Measurements from ENCODE around the gene MYH9.
"Not testable (repeated sequence)": the region's sequence is repeated elsewhere in the genome, so short reads cannot be mapped to it uniquely, and the experiment has no call there.

MYH9 gene

GRCh38 chr22:36289948-36290371 is 97.8 kb downstream of the MYH9 start:
- peak; percentile 52 for DNase-seq

- no peak for DNase-seq
Observed at GRCh38 chr22:36289406-36289870, 98.3 kb downstream of the MYH9 start.

DNA sequence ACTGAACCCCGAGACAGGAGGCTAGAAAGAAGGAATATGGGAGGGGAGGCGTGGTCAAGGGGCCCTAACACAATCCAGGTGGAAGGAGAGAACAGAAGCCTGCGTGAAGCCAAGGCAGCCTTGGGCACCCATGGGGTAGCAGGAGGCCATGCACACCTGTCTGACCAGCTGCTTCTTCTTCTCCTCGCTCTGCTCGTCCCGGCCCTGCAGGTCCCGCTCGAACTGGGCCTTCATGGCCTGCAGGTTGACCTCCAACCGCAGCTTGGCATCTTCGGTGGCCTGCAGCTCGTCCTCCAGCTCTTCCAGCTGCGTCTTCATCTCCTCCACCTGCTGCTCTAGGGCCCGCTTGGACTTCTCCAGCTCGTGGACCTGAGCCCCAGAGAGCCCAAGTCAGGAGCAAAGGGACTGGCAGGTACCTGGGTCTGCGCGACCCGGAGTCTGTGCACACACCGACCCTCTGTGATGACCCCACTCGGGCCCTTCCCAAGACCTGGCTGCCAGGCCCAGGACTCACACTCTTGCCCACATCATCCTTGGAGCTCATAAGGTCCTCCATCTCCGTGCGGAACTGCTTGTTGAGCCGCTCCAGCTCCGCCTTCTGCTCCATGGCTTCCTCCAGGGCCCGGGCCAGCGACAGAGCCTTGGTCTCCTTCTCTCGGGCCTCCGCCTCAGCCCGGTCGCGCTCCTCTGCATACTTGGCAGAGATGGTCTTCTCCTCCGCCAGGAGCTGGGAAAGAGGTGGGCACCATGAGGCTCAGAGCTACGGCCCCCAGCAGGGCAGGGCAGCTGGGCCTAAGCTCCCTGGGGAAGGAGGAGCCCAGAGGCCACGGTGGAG is 99.0 kb downstream of the MYH9 start:
- no peak for DNase-seq

DNA sequence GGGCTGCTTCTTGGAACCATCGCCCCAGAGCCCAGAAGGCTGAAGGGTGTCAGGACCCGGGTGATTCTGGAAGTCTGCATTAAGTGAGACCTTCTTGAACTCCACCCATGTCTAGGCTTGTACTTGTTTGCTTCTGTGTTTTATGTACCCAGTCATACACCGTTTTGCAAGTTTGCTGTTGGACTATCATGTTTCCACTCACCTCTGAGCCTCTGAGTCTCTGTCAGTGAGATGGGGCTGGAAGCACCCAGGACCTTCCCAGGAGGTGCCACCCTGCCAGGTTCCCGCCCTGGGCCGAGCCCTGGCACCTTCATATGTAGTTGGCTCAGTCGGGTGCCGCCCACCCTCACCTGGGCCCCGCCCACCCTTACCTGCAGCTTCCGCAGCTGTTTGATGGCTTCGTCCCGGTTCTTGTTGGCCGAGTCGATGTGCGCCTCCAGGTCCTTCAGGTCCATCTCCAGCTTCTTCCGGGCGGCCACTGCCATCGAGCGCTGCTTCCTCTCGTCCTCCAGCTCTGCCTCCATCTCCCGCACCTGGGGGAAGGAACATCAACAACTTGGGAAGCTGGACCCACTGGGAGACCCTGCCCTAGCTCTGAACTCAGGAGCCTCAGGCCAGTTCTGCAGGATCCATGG is 99.8 kb downstream of the MYH9 start:
- no peak for DNase-seq

DNA sequence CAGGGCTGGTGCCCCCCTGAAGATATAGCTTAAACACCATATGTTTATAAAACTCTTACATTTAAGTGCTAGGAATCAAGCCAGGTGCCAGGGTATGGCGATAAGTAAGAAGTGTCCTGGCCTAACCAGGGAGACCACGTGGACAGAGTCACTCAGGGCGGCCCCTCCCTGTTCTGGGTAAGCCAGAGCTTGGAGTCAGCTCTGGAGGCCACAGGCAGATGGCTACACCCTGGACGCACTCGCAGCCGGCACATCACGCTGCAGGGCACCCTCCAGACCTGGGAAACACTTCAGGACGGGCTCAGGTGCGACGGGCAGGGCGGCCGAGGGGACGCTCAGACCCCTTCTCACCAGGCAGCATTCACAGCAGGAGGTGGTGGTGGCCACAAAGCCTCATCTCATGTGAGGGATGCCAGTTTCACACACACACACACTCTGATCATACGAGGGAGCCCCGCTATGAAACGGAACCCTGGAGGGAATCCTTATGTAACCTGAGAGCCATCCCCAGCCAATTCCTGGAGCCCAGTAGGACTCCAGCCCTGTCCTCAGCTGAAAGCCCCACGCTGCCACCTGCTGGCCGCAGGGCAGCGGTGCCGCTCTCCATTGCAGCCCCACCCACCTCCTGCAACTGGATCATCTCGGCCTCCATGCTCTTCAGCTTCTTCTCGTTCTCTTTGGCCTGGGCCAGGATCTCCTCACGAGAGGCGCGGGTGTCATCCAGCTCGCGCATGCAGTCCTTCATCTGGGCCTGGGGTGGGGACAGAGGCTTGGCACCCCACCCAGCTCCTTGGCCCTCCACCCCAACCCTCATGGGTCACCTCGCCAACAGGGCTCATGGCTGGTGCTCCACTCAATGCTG is 101.4 kb downstream of the MYH9 start:
- peak; percentile 72 for DNase-seq

GRCh38 chr22:36285545-36285944 is 102.2 kb downstream of the MYH9 start:
- no peak for DNase-seq

DNA sequence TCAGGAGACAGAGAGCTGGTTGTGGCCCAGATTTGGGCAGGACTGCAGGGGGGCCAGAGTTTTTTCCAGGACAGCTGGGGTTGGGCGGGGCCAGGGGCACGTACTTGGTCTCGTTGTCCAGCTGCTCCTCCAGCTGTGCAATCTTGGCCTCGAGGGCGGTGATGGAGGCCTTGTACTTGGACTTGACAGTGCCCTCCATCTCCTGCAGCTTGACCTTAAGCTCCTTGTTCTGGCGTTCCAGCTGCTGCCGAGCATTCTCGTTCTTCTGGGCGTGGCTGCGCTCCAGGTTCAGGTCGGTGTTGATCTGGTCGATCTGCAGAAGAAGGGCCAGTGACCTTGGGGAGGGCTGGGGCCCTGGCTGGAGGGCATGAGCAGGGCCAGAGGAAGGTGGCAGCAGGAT is 102.8 kb downstream of the MYH9 start:
- no peak for DNase-seq

GRCh38 chr22:36284171-36284571 is 103.6 kb downstream of the MYH9 start:
- DNase-seq: no peak

- no peak for DNase-seq
Observed at GRCh38 chr22:36282328-36282831, 105.4 kb downstream of the MYH9 start.

- DNase-seq: no peak
Observed at GRCh38 chr22:36281781-36282327, 105.9 kb downstream of the MYH9 start.

GRCh38 chr22:36280379-36280778 is 107.4 kb downstream of the MYH9 start:
- no peak for DNase-seq

DNA sequence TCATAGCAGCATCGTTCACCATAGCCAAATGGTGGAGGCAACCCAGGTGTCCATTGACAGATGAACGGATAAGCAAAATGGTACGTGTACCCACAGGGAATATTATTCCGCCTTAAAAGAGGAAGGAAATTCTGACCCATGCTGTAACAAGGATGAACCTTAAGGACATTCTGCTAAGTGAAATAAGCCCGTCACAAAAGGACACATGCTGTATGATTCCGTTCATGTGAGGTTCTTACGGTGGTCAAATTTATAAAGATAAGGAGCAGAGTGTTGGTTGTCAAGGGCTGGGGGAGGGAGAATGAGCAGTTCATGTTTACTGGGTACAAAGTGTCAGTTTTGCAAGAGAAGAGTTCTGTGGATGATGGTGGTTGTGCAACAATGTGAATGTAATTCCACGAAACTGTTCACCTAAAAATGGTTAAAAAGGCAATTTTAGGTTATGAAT is 108.5 kb downstream of the MYH9 start:
- DNase-seq: no peak

GRCh38 chr22:36277482-36278291 is 110.1 kb downstream of the MYH9 start:
- peak; percentile 75 for DNase-seq

DNA sequence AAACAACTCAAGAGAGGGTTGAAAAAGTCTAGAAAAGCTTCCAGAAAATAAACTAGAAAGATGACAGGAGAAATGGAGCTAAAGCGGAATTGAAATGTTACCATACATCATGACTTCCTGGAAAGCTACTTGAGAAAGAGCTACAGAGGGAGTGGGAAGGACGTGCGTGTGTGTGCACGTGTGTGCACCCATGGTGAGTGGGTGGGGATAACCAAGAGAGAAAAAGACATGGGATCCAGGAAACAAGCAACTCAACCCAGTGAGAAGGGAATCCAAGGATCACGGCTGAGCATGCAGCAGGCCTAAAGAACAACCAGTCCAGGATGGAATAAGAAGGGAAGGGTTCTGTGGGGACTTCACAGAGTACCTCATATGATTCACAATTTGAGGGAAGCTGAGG is 113.2 kb downstream of the MYH9 start:
- DNase-seq: no peak

DNA sequence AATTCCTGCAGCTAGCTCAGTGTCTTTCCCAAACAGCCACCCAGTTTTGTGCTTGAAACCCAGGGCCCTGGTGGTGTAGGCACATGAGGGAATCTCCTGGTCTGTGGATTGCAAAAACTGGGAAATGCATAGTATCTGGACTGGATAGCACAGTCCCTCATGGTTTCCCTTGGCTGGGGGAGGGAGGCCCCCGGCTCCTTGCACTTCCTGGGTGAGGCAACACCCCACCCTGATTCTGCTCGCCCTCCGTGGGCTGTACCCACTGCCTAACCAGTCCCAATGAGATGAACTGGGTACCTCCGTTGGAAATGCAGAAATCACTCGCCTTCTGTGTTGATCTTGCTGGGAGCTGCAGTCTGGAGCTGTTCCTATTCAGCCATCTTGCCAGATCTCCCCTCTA is 115.8 kb downstream of the MYH9 start:
- not testable (repeated sequence) for DNase-seq

GRCh38 chr22:36271231-36271630 is 116.5 kb downstream of the MYH9 start:
- DNase-seq: not testable (repeated sequence)

DNA sequence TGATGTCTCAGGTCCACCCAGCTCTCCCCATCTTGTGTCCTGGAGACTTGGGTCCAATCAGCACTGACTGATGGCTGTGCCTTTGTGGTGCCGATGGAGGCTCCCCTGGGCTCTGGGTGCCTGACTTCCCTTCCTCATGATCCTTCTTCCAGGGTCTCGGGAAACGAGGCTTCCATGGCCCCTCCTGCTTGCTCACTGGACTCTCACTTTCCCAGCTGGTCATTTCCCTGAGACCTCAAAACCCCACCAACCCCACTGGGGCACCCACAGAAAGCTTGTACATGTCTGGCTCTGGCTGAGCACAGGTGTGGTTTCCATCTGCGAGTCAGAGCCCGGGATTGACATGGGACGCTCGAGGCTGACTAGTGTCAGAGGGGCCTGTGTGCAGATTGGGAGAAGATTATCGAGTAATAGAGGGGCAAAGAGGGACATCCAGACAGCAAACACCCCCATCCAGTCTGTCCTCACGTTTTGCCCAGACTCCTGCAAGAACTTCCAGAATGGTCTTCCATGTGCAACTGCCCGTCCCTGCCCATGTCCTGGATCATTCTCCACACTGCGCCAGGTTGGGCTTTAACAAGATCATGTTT is 119.8 kb downstream of the MYH9 start:
- DNase-seq: no peak

DNA sequence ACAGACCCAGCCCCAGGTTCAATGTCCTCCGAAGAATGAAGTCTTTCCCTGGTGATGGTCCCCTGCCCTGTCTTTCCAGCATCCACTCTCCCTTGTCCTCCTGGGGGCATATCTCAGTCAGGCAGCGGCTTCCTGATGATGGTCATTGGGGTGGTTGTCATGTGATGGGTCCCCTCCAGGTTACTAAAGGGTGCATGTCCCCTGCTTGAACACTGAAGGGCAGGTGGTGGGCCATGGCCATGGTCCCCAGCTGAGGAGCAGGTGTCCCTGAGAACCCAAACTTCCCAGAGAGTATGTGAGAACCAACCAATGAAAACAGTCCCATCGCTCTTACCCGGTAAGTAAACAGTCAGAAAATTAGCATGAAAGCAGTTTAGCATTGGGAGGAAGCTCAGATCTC is 120.7 kb downstream of the MYH9 start:
- no peak for DNase-seq

GRCh38 chr22:36263886-36264664 is 123.7 kb downstream of the MYH9 start:
- DNase-seq: not testable (repeated sequence)

GRCh38 chr22:36263216-36263673 is 124.5 kb downstream of the MYH9 start:
- not testable (repeated sequence) for DNase-seq

Measured in CD4-positive, alpha-beta T cell treated with Interleukin-6 for 4 hours (primary cell).